GM15510 (cell line): Measurements from ENCODE around the gene ARHGEF17.

ENCODE experiments used
- POLR2A ChIP-seq: IDR thresholded peaks from 3 replicates; pipeline ENCODE4 v1.6.1; 2011; ENCODE audit warnings: borderline replicate concordance; ENCODE audit not compliant: insufficient read length; ENCODE audit errors: extremely low read depth

ARHGEF17 gene

GRCh38 chr11:73281796-73282660 is 26.0 kb upstream of the ARHGEF17 start:
- TF ChIP-seq POLR2A, result no peak

- no peak for TF ChIP-seq POLR2A
Observed at GRCh38 chr11:73283276-73284000, 24.6 kb upstream of the ARHGEF17 start.

DNA sequence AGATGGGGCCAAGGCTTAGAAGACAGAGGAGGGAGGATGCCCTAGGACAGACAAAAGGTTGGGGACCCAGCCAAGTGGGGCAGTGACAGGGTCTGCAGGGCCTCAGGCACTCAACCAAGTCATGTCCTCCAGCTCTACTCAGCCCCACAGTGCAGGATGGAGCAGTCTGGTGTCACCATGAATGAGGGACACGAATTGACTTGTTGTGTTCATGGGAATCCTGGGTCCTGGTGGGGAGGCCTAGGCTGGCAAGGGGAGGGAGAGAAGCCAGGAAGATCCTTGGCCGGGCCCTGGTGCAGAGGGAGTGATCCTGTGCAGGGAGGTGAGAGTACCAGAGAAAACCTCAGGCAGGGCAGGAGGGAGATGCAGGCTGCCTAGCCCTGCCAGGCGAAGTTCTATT is 24.0 kb upstream of the ARHGEF17 start:
- TF ChIP-seq POLR2A, result no peak

- no peak for TF ChIP-seq POLR2A
Observed at GRCh38 chr11:73285721-73286120, 22.4 kb upstream of the ARHGEF17 start.

- no peak for TF ChIP-seq POLR2A
Observed at GRCh38 chr11:73286240-73286810, 21.8 kb upstream of the ARHGEF17 start.

- TF ChIP-seq POLR2A, result no peak
Observed at GRCh38 chr11:73287400-73288101, 20.5 kb upstream of the ARHGEF17 start.

DNA sequence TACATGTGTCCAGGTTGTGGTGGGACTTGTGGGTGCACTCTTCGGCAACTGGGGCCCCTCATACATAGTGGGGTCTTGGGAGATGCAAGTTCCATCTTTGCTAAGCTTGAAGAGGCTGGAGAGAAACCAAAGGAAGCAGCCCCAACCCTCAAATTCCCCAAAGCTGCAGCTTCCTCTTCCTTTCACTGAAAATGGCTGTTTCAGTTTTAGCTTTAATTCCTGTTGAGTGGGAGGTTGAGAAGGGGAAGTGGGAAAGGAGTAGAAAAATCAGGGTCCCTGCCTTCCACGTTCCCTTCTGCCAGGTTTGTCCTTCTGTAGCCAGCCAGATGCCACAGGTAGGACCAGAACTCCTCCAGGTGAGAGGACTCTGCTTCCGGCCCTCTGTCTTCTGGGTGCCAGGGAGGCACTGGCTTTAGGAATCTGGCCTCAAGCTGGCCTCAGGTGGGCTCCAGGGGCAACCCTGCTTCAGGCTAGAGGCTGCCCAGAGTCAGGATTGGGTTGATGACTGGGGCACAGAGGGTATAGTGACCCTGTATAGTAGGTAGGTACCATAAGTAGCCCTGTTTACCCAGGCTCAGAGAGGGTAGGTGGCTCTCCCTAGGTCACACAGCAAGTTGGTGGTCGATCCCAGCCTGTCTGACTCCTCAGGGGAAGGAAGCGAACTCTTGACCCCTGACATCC is 19.7 kb upstream of the ARHGEF17 start:
- no peak for TF ChIP-seq POLR2A

GRCh38 chr11:73288873-73289707 is 19.0 kb upstream of the ARHGEF17 start:
- no peak for TF ChIP-seq POLR2A

- TF ChIP-seq POLR2A, result no peak
Observed at GRCh38 chr11:73290536-73290935, 17.5 kb upstream of the ARHGEF17 start.

GRCh38 chr11:73291196-73291595 is 16.9 kb upstream of the ARHGEF17 start:
- no peak for TF ChIP-seq POLR2A

DNA sequence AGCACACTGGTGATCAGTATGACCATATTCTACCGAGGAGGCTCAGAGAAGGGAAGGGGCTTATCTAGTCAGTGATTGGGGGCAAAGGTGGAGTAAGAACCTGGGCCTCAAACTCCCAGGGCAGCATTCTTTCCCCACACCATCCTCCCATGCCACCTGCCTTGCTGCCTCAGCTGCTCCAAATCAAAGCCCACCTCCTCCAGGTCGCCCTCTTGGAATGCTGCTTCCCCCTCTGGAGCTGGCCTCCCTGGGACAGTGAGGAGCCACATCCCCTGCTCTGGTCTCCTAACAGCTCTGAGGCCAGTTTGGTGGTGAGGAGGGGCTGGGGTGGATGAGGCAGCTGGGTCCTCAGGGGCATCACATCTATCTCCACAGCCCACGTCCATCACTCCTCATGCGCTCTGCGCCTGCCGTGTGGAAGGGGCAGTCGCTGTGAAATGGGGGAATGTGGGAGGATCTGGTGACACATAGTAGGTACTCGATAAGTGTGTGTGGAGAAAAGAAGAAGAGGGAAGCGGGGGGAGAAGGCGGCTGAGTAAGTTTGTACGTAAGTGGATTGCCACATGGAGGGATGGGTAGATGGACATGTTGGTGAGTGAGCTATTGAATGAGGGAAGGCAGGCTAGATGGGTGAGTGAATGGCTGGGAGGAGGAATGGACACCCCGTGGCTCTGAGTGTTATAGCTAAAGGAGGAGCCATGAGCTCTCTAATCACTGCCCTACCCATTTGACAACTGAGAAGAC is 16.1 kb upstream of the ARHGEF17 start:
- no peak for TF ChIP-seq POLR2A

DNA sequence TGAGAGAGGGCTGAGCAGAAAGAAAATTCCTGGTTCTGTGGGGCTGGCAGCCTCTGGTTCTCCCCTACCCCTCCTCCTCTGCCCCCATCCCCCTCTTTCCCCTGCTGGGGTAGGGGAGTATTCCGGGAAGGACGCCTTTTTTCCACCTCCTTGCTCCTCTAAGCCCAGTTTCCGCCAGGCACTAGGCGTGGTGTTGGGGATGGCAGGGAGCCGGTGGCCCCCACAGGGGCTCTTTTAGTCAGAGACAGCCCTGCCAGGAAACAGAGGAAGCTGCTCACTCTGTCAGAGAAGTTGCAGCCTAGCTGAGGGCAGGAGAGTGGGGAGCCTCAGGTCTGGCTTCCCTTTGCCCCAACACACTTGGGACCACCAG is 15.6 kb upstream of the ARHGEF17 start:
- no peak for TF ChIP-seq POLR2A
